Gastrocnemius medialis (tissue), 4 donors: ENCODE data around the gene CELF4. TPM values are rescaled to one million over a fixed set of nuclear protein-coding genes. Genes with fewer than 3 reads are reported as not detected.
A peak's percentile ranks its signal among the peaks of the same experiment; 100 is the strongest.

Experiments used
- ATAC-seq, 2 donors: fragments of 150-250 bp; one replicate each; pipeline ENCODE4 v1.9.1; 2016
- DNase-seq, 2 donors: peaks; one replicate each; pipeline ENCODE4 v3.0.0-alpha.2; 2019
- H3K27ac ChIP-seq, 4 donors: fragments of 200-600 bp; sonication (generic); 1 replicate in 1 of 4; 2 replicates in 3 of 4; pipeline ENCODE4 v1.5.1; 2016 to 2018; ENCODE audit warnings: mild to moderate bottlenecking in 2 of 4, moderate library complexity in 1 of 4
- H3K27me3 ChIP-seq, 3 donors: fragments of 200-600 bp; sonication (generic) in 2 of 3; 1 replicate in 1 of 3; 2 replicates in 2 of 3; pipeline versions ENCODE4 v1.5.1 to v1.6.0; 2016 to 2019; ENCODE audit warnings: mild to moderate bottlenecking in 1 of 3, moderate library complexity in 1 of 3
- H3K36me3 ChIP-seq, 2 donors: fragments of 200-600 bp; sonication (generic) in 1 of 2; one replicate each; pipeline ENCODE4 v1.5.1; 2017 to 2018
- H3K4me1 ChIP-seq, 2 donors: fragments of 200-600 bp; sonication (generic) in 1 of 2; one replicate each; pipeline ENCODE4 v1.5.1; 2016 to 2017; ENCODE audit warnings: mild to moderate bottlenecking in 2 of 2
- H3K4me3 ChIP-seq, 4 donors: fragments of 200-600 bp; sonication (generic) in 3 of 4; 1 replicate in 1 of 4; 2 replicates in 3 of 4; pipeline ENCODE4 v1.5.1; 2016 to 2019; ENCODE audit warnings: mild to moderate bottlenecking in 2 of 4
- H3K9me3 ChIP-seq, 3 donors: fragments of 200-600 bp; sonication (generic) in 2 of 3; 1 replicate in 1 of 3; 2 replicates in 2 of 3; pipeline ENCODE4 v1.5.1; 2016 to 2019
- CTCF ChIP-seq, 5 experiments: fragments of 450-650 bp in 3 of 5; fragments of 200-600 bp in 2 of 5; sonication (generic) in 2 of 5; IDR thresholded peaks in 4 of 5; conservative IDR thresholded peaks in 1 of 5; 1 replicate in 4 of 5; 2 replicates in 1 of 5; pipeline ENCODE4 v1.5.1; 2016 to 2019; ENCODE audit warnings: antibody characterized with exemption in 5 of 5, mild to moderate bottlenecking in 3 of 5, moderate library complexity in 3 of 5
- POLR2A ChIP-seq, 2 donors: fragments of 450-650 bp; IDR thresholded peaks; one replicate each; pipeline ENCODE4 v1.6.1; 2017; ENCODE audit warnings: antibody characterized with exemption in 2 of 2, mild to moderate bottlenecking in 2 of 2, moderate library complexity in 2 of 2
- in situ Hi-C, 4 donors: fragments of 200-750 bp; cut with MboI; loops; one replicate each; pipeline versions ENCODE4 v1.15.0 to v1.8.0; 2017; ENCODE audit warnings: low sequenced_read_pairs in 4 of 4
- intact Hi-C: fragments of 100-400 bp; cut with DNase I; formaldehyde crosslinking; loops from one replicate; pipeline ENCODE4 v1.15.1; 2023; ENCODE audit warnings: low total_unique reads
- total RNA-seq, 4 donors: library from RNA; depleted of rRNA; stranded (reverse); fragments of >200 nt; gene quantifications; one replicate each; pipeline versions ENCODE4 v1.1.0 to v1.2.3, GENCODE V29; 2016

Gene CELF4
- total RNA-seq, 4 donors from 2014 or later, result not detected

DNA sequence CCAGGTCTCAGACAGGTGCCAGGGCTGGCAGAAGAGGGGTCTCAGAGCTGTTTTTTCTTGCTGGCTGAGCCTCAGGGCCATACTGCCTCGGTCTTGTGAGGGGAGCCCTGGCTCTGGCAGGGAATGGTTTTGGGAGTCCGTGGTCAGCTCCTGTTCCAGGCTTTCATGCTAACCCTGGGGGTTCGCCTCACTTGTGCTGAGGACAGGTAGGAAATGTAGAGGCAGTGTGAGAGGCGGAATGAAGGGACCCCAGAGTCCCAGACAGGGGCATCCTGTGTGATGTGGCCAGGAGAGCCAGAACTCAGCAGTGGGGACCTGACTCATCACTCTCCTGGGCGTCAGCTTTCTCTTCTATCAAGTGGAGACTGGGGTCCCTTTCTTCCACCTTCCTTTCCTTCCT, 5.7 kb upstream of the CELF4 start:
- TF ChIP-seq CTCF (IDR thresholded peaks at IDR 0.05 in 4 of 5, conservative IDR thresholded peaks at IDR 0.05 in 1 of 5), result no peak
- no peak for TF ChIP-seq POLR2A (IDR thresholded peaks at IDR 0.05)
- ATAC-seq (no peak), DNase-seq (no peak)
- in situ Hi-C loops, result no loop called here
- intact Hi-C loops, result no loop called here
- Histone ChIP-seq H3K4me3 (no peak overlapping the region), H3K4me1 (peaks cover 5 to 17% of the 10 kb centered on the region in 2 donors), H3K9me3 (no peaks in the 10 kb centered on the region), H3K27ac (no peak overlapping the region), H3K36me3 (no peaks in the 10 kb centered on the region), H3K27me3 (peaks cover 42 to 50% (median 50%) of the 10 kb centered on the region in 3 donors)

DNA sequence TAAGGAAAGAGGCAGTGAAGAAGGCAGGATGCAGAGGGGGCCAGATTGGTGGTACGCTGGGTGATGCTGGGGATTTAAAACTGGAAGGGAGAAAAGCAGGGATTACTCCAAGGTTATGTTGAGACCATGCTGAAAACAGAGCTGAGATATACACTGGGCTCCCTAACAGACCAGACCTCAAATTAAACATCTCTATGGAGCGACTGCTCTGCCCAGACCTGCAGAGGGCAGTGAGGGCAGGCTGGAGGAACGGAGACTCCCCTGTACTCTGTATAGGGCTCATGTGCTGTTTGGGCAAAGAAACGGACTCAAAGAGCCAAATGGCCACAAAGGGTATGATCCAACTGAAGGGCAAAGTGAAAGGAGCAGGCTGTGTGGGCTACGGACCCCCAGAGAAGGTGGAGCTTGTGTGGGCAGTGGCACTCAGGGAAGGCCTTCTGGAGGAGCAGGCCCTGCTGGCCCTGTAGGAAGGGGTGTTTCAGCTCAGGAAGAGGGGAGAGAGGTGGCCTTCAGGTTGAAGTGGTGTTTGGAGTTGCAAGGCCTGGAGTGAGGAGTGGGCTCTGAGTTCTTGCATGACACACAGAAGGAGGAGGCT, 4.8 kb upstream of the CELF4 start:
- no peak for TF ChIP-seq POLR2A (IDR thresholded peaks at IDR 0.05)
- no peak for TF ChIP-seq CTCF (IDR thresholded peaks at IDR 0.05 in 4 of 5, conservative IDR thresholded peaks at IDR 0.05 in 1 of 5)
- ATAC-seq, result no peak
- no peak overlapping the region for H3K4me3 ChIP-seq
- H3K9me3 ChIP-seq, result no peaks in the 10 kb centered on the region
- no peak overlapping the region for H3K27ac ChIP-seq
- peaks cover 41 to 52% (median 48%) of the 10 kb centered on the region in 3 donors for H3K27me3 ChIP-seq
- no peaks in the 10 kb centered on the region for H3K36me3 ChIP-seq
- H3K4me1 ChIP-seq, result peaks cover 6 to 18% of the 10 kb centered on the region in 2 donors
- in situ Hi-C loops, result no loop called here
- intact Hi-C loops, result no loop called here
- DNase-seq, result no peak

DNA sequence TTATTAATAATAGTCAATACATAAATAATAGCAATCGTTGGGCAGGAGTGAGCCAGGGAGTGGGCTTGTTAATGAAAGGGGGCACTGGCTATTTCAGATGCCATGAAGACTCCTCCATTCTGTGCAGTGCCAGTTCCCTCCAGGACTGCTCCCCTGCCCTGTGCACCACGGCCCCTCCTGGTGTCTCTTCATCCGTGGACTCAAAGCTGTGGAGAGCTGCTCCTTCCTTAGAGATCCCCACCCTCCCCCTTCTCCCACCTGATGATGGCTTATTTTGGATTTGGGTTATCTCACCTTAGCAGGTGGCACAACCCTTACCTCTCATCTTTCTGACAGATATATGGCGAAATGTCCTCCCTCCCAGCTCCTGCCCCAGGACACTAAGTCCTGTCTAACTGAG, 3.1 kb upstream of the CELF4 start:
- ATAC-seq (no peak), DNase-seq (no peak)
- Histone ChIP-seq H3K27ac (no peak overlapping the region), H3K27me3 (peaks cover 56 to 70% (median 57%) of the 10 kb centered on the region in 3 donors), H3K36me3 (no peaks in the 10 kb centered on the region), H3K4me1 (peaks cover 10 to 22% of the 10 kb centered on the region in 2 donors), H3K9me3 (no peaks in the 10 kb centered on the region), H3K4me3 (no peak overlapping the region)
- in situ Hi-C loops (no loop called here), intact Hi-C loops (no loop called here)
- TF ChIP-seq CTCF (IDR thresholded peaks at IDR 0.05 in 4 of 5, conservative IDR thresholded peaks at IDR 0.05 in 1 of 5) (no peak), POLR2A (IDR thresholded peaks at IDR 0.05) (no peak)

DNA sequence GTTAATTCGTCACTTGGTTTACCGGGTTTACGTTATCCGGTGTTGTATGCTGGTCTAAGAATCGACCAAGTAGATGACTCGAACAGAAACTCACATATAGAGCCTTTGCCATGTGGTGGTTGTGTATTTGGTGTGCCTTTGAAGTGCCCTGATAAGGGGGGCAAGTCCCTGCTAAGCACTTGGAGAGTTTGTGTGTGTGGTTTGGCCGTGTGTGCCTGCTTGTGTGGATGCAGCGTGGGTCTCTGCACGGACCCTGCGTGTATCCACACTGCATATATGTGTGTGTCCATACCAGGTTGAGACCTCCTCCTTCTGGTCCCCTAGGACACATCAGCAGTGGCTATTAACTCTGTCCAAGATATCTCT, 2.4 kb upstream of the CELF4 start:
- DNase-seq (no peak), ATAC-seq (no peak)
- Histone ChIP-seq H3K4me1 (peaks cover 10 to 22% of the 10 kb centered on the region in 2 donors), H3K27ac (no peak overlapping the region), H3K4me3 (peak overlapping the region; percentile 53 to 92 (median 64)), H3K9me3 (no peaks in the 10 kb centered on the region), H3K36me3 (no peaks in the 10 kb centered on the region), H3K27me3 (peaks cover 61 to 73% (median 64%) of the 10 kb centered on the region in 3 donors)
- TF ChIP-seq CTCF (IDR thresholded peaks at IDR 0.05 in 4 of 5, conservative IDR thresholded peaks at IDR 0.05 in 1 of 5) (no peak), POLR2A (IDR thresholded peaks at IDR 0.05) (no peak)
- in situ Hi-C loops (no loop called here), intact Hi-C loops (no loop called here)
